Naive thymus-derived CD4-positive, alpha-beta T cell (primary cell): Measurements from ENCODE around the gene AMIGO1. TPM values are rescaled to one million over a fixed set of nuclear protein-coding genes. Genes with fewer than 3 reads are reported as not detected.
"Not testable (repeated sequence)": the region's sequence is repeated elsewhere in the genome, so short reads cannot be mapped to it uniquely, and the experiment has no call there.

Experiments used
- ATAC-seq: fragments of 150-1000 bp; cut with Tn5 transposase; 2 replicates; pipeline ENCODE4 v1.10.0; 2021; ENCODE audit warnings: mild to moderate bottlenecking, moderate library complexity
- CTCF ChIA-PET: fragments of 350-600 bp; sonication (Branson Sonifier 250); formaldehyde crosslinking; loops from one replicate; lab custom pipeline; 2021; ENCODE audit warnings: antibody characterized with exemption; lab: Charles Lee
- POLR2A ChIA-PET: fragments of 350-600 bp; sonication (Branson Sonifier 250); formaldehyde crosslinking; loops from one replicate; lab custom pipeline; 2021; ENCODE audit warnings: antibody characterized with exemption, inconsistent platforms; lab: Charles Lee
- DNase-seq, 9 donors: peaks; one replicate each; pipeline versions ENCODE4 v3.0.0 to v3.0.0-alpha.2; 2020 to 2022; ENCODE audit warnings: mixed read lengths in 1 of 9
- H3K27ac ChIP-seq: one replicate; pipeline ENCODE4 v1.7.0; 2013; ENCODE audit warnings: mild to moderate bottlenecking, low read depth, low read length, moderate library complexity
- H3K27me3 ChIP-seq, 2 donors: one replicate each; pipeline ENCODE4 v1.7.0; 2013; ENCODE audit warnings: low read length in 2 of 2, mild to moderate bottlenecking in 2 of 2, moderate library complexity in 2 of 2; ENCODE audit not compliant: control insufficient read depth in 2 of 2, insufficient read depth in 2 of 2
- H3K36me3 ChIP-seq, 3 experiments: 1 replicate in 2 of 3; 2 replicates in 1 of 3; pipeline ENCODE4 v1.7.0; 2013; ENCODE audit warnings: low read length in 3 of 3, mild to moderate bottlenecking in 3 of 3, moderate library complexity in 1 of 3; ENCODE audit not compliant: insufficient read depth in 3 of 3, control insufficient read depth in 2 of 3
- H3K4me1 ChIP-seq, 2 donors: one replicate each; pipeline ENCODE4 v1.7.0; 2013; ENCODE audit warnings: low read length in 2 of 2, mild to moderate bottlenecking in 2 of 2, moderate library complexity in 1 of 2; ENCODE audit not compliant: control insufficient read depth in 2 of 2, insufficient read depth in 2 of 2
- H3K4me3 ChIP-seq: 2 replicates; pipeline ENCODE4 v1.7.0; 2013; ENCODE audit warnings: mild to moderate bottlenecking, low read length
- H3K9me3 ChIP-seq, 3 experiments: 1 replicate in 2 of 3; 2 replicates in 1 of 3; pipeline ENCODE4 v1.7.0; 2013; ENCODE audit warnings: low read length in 3 of 3; ENCODE audit not compliant: control insufficient read depth in 2 of 3
- H3K27ac Mint-ChIP-seq, 9 donors: one replicate each; pipeline ENCODE4 v1.8.0; 2020 to 2022; ENCODE audit warnings: mixed read lengths in 9 of 9, mild to moderate bottlenecking in 8 of 9, moderate library complexity in 5 of 9, inconsistent platforms in 2 of 9
- H3K27me3 Mint-ChIP-seq, 5 donors: one replicate each; pipeline ENCODE4 v1.8.0; 2021 to 2022; ENCODE audit warnings: mixed read lengths in 5 of 5, mild to moderate bottlenecking in 1 of 5
- H3K36me3 Mint-ChIP-seq, 5 donors: one replicate each; pipeline ENCODE4 v1.8.0; 2020 to 2022; ENCODE audit warnings: mixed read lengths in 5 of 5, mild to moderate bottlenecking in 3 of 5, inconsistent platforms in 1 of 5
- H3K4me1 Mint-ChIP-seq, 7 donors: one replicate each; pipeline ENCODE4 v1.8.0; 2020 to 2022; ENCODE audit warnings: mixed read lengths in 7 of 7, mild to moderate bottlenecking in 3 of 7, inconsistent platforms in 1 of 7
- H3K4me3 Mint-ChIP-seq, 10 donors: one replicate each; pipeline ENCODE4 v1.8.0; 2020 to 2022; ENCODE audit warnings: mild to moderate bottlenecking in 10 of 10, mixed read lengths in 10 of 10, moderate library complexity in 6 of 10, inconsistent platforms in 2 of 10
- H3K9me3 Mint-ChIP-seq, 11 donors: one replicate each; pipeline ENCODE4 v1.8.0; 2020 to 2022; ENCODE audit warnings: mixed read lengths in 11 of 11, mild to moderate bottlenecking in 4 of 11, inconsistent platforms in 1 of 11, moderate library complexity in 1 of 11
- intact Hi-C, 2 donors: fragments of 100-400 bp; cut with micrococcal nuclease; formaldehyde crosslinking; loops; one replicate each; pipeline ENCODE4 v1.15.1; 2023
- polyA plus RNA-seq, 2 donors: library from polyadenylated mRNA; unstranded; fragments of 300-500 nt; fragmentation: Illumina TruSeq; gene quantifications; one replicate each; pipeline ENCODE4 v1.2.3, GENCODE V29; 2021
- total RNA-seq, 6 experiments: library from RNA in 5 of 6; stranded (reverse) in 5 of 6; gene quantifications; 1 replicate in 5 of 6; 2 replicates in 1 of 6; pipeline ENCODE4 v1.2.3 and lab custom pipeline; 2021 to 2026

AMIGO1 gene
- total and polyA plus RNA-seq, 7 experiments from 2014 or later, result 2.9 to 42.2 (median 17.7) TPM

- intact Hi-C loops, result no loop called here
- H3K27me3 Mint-ChIP-seq, result peaks cover 7 to 48% (median 25%) of the 10 kb centered on the region in 5 donors
- Histone ChIP-seq H3K9me3 (no peaks in the 10 kb centered on the region), H3K4me1 (peaks cover 0 to 5% of the 10 kb centered on the region in 2 donors), H3K27ac (no peak overlapping the region), H3K36me3 (no peaks in the 10 kb centered on the region), H3K4me3 (no peak overlapping the region), H3K27me3 (no peaks in the 10 kb centered on the region)
- no peak for ATAC-seq
- ChIA-PET POLR2A (no interaction called here), CTCF (interaction anchor here (0.6 to 1.1 kb wide), 2 partner anchors 19 to 53 kb away, joined by 3 to 4 read pairs; no protein-coding TSS in a partner anchor)
- H3K36me3 Mint-ChIP-seq, result peaks cover 0 to 4% (median 0%) of the 10 kb centered on the region in 5 donors
- no peak overlapping the region for H3K27ac Mint-ChIP-seq
- H3K9me3 Mint-ChIP-seq, result no peaks in the 10 kb centered on the region
- no peak overlapping the region for H3K4me3 Mint-ChIP-seq
- peaks cover 15 to 22% (median 20%) of the 10 kb centered on the region in 7 donors for H3K4me1 Mint-ChIP-seq
- peak in 6 of 9 donors; percentile 36 to 56 (median 45) for DNase-seq
Observed at GRCh38 chr1:109478806-109479205, 30.7 kb downstream of the AMIGO1 start.

- Mint-ChIP-seq H3K27me3 (peaks cover 12 to 53% (median 25%) of the 10 kb centered on the region in 5 donors), H3K4me1 (peaks cover 7 to 18% (median 13%) of the 10 kb centered on the region in 7 donors), H3K4me3 (no peak overlapping the region), H3K36me3 (peaks cover 0 to 4% (median 0%) of the 10 kb centered on the region in 5 donors), H3K27ac (peak overlapping the region in 1 of 9 donors; percentile 11), H3K9me3 (no peaks in the 10 kb centered on the region)
- ChIA-PET POLR2A (no interaction called here), CTCF (no interaction called here)
- H3K27ac ChIP-seq, result no peak overlapping the region
- no peak overlapping the region for H3K4me3 ChIP-seq
- peak; percentile 49 for ATAC-seq
- H3K4me1 ChIP-seq, result peaks cover 0 to under 1% of the 10 kb centered on the region in 2 donors
- H3K27me3 ChIP-seq, result peaks cover 0 to 3% of the 10 kb centered on the region in 2 donors
- no peaks in the 10 kb centered on the region for H3K9me3 ChIP-seq
- no peak for DNase-seq
- no peaks in the 10 kb centered on the region for H3K36me3 ChIP-seq
- intact Hi-C loops, result no loop called here
Observed at GRCh38 chr1:109477821-109478220, 31.7 kb downstream of the AMIGO1 start.

GRCh38 chr1:109476825-109477224 is 32.7 kb downstream of the AMIGO1 start:
- Mint-ChIP-seq H3K27me3 (peaks cover 19 to 61% (median 29%) of the 10 kb centered on the region in 5 donors), H3K36me3 (peaks cover 0 to 4% (median 0%) of the 10 kb centered on the region in 5 donors), H3K9me3 (no peaks in the 10 kb centered on the region), H3K4me3 (no peak overlapping the region), H3K4me1 (peaks cover 0 to 18% (median 6%) of the 10 kb centered on the region in 7 donors), H3K27ac (no peak overlapping the region)
- POLR2A ChIA-PET, result no interaction called here
- H3K4me1 ChIP-seq, result no peaks in the 10 kb centered on the region
- CTCF ChIA-PET, result no interaction called here
- no peak for DNase-seq
- no peak overlapping the region for H3K4me3 ChIP-seq
- no peak overlapping the region for H3K27ac ChIP-seq
- H3K36me3 ChIP-seq, result no peaks in the 10 kb centered on the region
- no peak for ATAC-seq
- peaks cover 0 to 4% of the 10 kb centered on the region in 2 donors for H3K27me3 ChIP-seq
- no peaks in the 10 kb centered on the region for H3K9me3 ChIP-seq
- intact Hi-C loops, result no loop called here

GRCh38 chr1:109475261-109475660 is 34.3 kb downstream of the AMIGO1 start:
- POLR2A ChIA-PET, result no interaction called here
- Mint-ChIP-seq H3K27ac (no peak overlapping the region), H3K4me1 (peaks cover 0 to 18% (median 6%) of the 10 kb centered on the region in 7 donors)

GRCh38 chr1:109474697-109475096 is 34.8 kb downstream of the AMIGO1 start:
- no peak for DNase-seq
- Histone ChIP-seq H3K9me3 (no peaks in the 10 kb centered on the region), H3K27me3 (peaks cover 0 to 12% of the 10 kb centered on the region in 2 donors), H3K27ac (no peak overlapping the region), H3K4me1 (no peaks in the 10 kb centered on the region), H3K4me3 (no peak overlapping the region), H3K36me3 (no peaks in the 10 kb centered on the region)
- Mint-ChIP-seq H3K27me3 (peaks cover 37 to 68% (median 45%) of the 10 kb centered on the region in 5 donors), H3K4me1 (peaks cover 0 to 16% (median 6%) of the 10 kb centered on the region in 7 donors), H3K4me3 (no peak overlapping the region), H3K9me3 (no peaks in the 10 kb centered on the region), H3K27ac (no peak overlapping the region), H3K36me3 (peaks cover 0 to 4% (median 0%) of the 10 kb centered on the region in 5 donors)
- ATAC-seq, result no peak
- ChIA-PET CTCF (interaction anchor here (1.0 to 1.1 kb wide), 2 partner anchors 16 to 58 kb away, joined by 3 read pairs; no protein-coding TSS in a partner anchor), POLR2A (no interaction called here)
- intact Hi-C loops, result no loop called here

More at GRCh38 chr1:109475261-109475660, 34.3 kb downstream of the AMIGO1 start:
- Mint-ChIP-seq H3K4me3 (no peak overlapping the region), H3K36me3 (peaks cover 0 to 4% (median 0%) of the 10 kb centered on the region in 5 donors), H3K9me3 (no peaks in the 10 kb centered on the region), H3K27me3 (peaks cover 33 to 67% (median 41%) of the 10 kb centered on the region in 5 donors)
- no peaks in the 10 kb centered on the region for H3K4me1 ChIP-seq
- H3K9me3 ChIP-seq, result no peaks in the 10 kb centered on the region
- DNase-seq, result no peak
- H3K27me3 ChIP-seq, result peaks cover 0 to 12% of the 10 kb centered on the region in 2 donors
- no peak overlapping the region for H3K27ac ChIP-seq
- H3K4me3 ChIP-seq, result no peak overlapping the region
- intact Hi-C loops, result no loop called here
- CTCF ChIA-PET, result interaction anchor here (1.1 kb wide), 1 partner anchor 15 kb away, joined by 3 read pairs; no protein-coding TSS in a partner anchor
- ATAC-seq, result no peak
- H3K36me3 ChIP-seq, result no peaks in the 10 kb centered on the region

GRCh38 chr1:109473284-109474057 is 36.1 kb downstream of the AMIGO1 start:
- CTCF ChIA-PET, intact Hi-C loops, H3K27ac Mint-ChIP-seq, ATAC-seq, H3K27ac ChIP-seq, H3K4me3 Mint-ChIP-seq, H3K4me1 ChIP-seq, H3K36me3 ChIP-seq, H3K9me3 ChIP-seq, H3K36me3 Mint-ChIP-seq, DNase-seq, H3K9me3 Mint-ChIP-seq, POLR2A ChIA-PET, H3K4me3 ChIP-seq, H3K4me1 Mint-ChIP-seq: not testable (repeated sequence)
- H3K27me3 Mint-ChIP-seq, result peaks cover 43 to 68% (median 51%) of the 10 kb centered on the region in 5 donors
- H3K27me3 ChIP-seq, result peaks cover 3 to 12% of the 10 kb centered on the region in 2 donors
